Measurements from ENCODE around the gene SKAP1.
"Not testable (repeated sequence)": the region's sequence is repeated elsewhere in the genome, so short reads cannot be mapped to it uniquely, and the experiment has no call there.

The SKAP1 gene

GRCh38 chr17:48240122-48240521 lies 189.9 kb downstream of the SKAP1 start:
- no peak for DNase-seq

- DNase-seq = no peak
Observed at GRCh38 chr17:48239603-48239995, 190.4 kb downstream of the SKAP1 start.

GRCh38 chr17:48238933-48239602 lies 190.9 kb downstream of the SKAP1 start:
- DNase-seq = no peak

GRCh38 chr17:48237456-48237855 lies 192.6 kb downstream of the SKAP1 start:
- no peak for DNase-seq

GRCh38 chr17:48236681-48237134 lies 193.3 kb downstream of the SKAP1 start:
- no peak for DNase-seq

- DNase-seq = no peak
Observed at GRCh38 chr17:48234922-48235321, 195.1 kb downstream of the SKAP1 start.

- no peak for DNase-seq
Observed at GRCh38 chr17:48231995-48232959, 197.7 kb downstream of the SKAP1 start.

GRCh38 chr17:48229936-48230335 lies 200.1 kb downstream of the SKAP1 start:
- no peak for DNase-seq

- no peak for DNase-seq
Observed at GRCh38 chr17:48228720-48229119, 201.3 kb downstream of the SKAP1 start.

GRCh38 chr17:48225725-48226567 lies 204.1 kb downstream of the SKAP1 start:
- DNase-seq = no peak

- no peak for DNase-seq
Observed at GRCh38 chr17:48223945-48224344, 206.1 kb downstream of the SKAP1 start.

GRCh38 chr17:48219617-48220016 lies 210.4 kb downstream of the SKAP1 start:
- no peak for DNase-seq

- no peak for DNase-seq
Observed at GRCh38 chr17:48215583-48216139, 214.4 kb downstream of the SKAP1 start.

GRCh38 chr17:48213797-48214196 lies 216.2 kb downstream of the SKAP1 start:
- DNase-seq = no peak

GRCh38 chr17:48211787-48212186 lies 218.2 kb downstream of the SKAP1 start:
- DNase-seq = no peak

GRCh38 chr17:48211011-48211410 lies 219.0 kb downstream of the SKAP1 start:
- DNase-seq = no peak

- DNase-seq = no peak
Observed at GRCh38 chr17:48209973-48210372, 220.0 kb downstream of the SKAP1 start.

GRCh38 chr17:48207776-48208544 lies 222.1 kb downstream of the SKAP1 start:
- DNase-seq = no peak

- DNase-seq = not testable (repeated sequence)
Observed at GRCh38 chr17:48207036-48207435, 223.0 kb downstream of the SKAP1 start.

- DNase-seq = no peak
Observed at GRCh38 chr17:48202959-48203358, 227.1 kb downstream of the SKAP1 start.

- DNase-seq = no peak
Observed at GRCh38 chr17:48198950-48199541, 231.0 kb downstream of the SKAP1 start.

- DNase-seq = no peak
Observed at GRCh38 chr17:48195910-48196309, 234.1 kb downstream of the SKAP1 start.
